Activated CD8-positive, alpha-beta T cell treated with anti-CD3 and anti-CD28 coated beads for 36 hours (primary cell): Measurements from ENCODE around the gene TCAF1. TPM values are rescaled to one million over a fixed set of nuclear protein-coding genes. Genes with fewer than 3 reads are reported as not detected.
A peak's percentile ranks its signal among the peaks of the same experiment; 100 is the strongest.

Experiments
- ATAC-seq: fragments of 200-7000 bp; cut with Tn5 transposase; one replicate; pipeline ENCODE4 v1.10.0; 2021; ENCODE audit warnings: mild to moderate bottlenecking, moderate library complexity
- CTCF ChIA-PET: fragments of 350-600 bp; sonication (Branson Sonifier 250); formaldehyde crosslinking; loops from one replicate; lab custom pipeline; 2021; ENCODE audit warnings: antibody characterized with exemption; lab: Charles Lee
- POLR2A ChIA-PET: fragments of 350-600 bp; sonication (Branson Sonifier 250); formaldehyde crosslinking; loops from one replicate; lab custom pipeline; 2021; ENCODE audit warnings: antibody characterized with exemption; lab: Charles Lee
- DNase-seq: peaks from one replicate; pipeline ENCODE4 v3.0.0-alpha.2; 2020
- H3K27ac Mint-ChIP-seq: one replicate; pipeline ENCODE4 v1.8.0; 2021; ENCODE audit warnings: mild to moderate bottlenecking, mixed read lengths
- H3K27me3 Mint-ChIP-seq: one replicate; pipeline ENCODE4 v1.8.0; 2021; ENCODE audit warnings: mixed read lengths
- H3K36me3 Mint-ChIP-seq: one replicate; pipeline ENCODE4 v1.8.0; 2021; ENCODE audit warnings: low read depth, mixed read lengths
- H3K4me1 Mint-ChIP-seq: one replicate; pipeline ENCODE4 v1.8.0; 2021; ENCODE audit warnings: low read depth, mixed read lengths
- H3K4me3 Mint-ChIP-seq: one replicate; pipeline ENCODE4 v1.8.0; 2021; ENCODE audit warnings: mild to moderate bottlenecking, moderate library complexity, mixed read lengths
- H3K9me3 Mint-ChIP-seq: one replicate; pipeline ENCODE4 v1.8.0; 2021; ENCODE audit warnings: mixed read lengths
- CTCF ChIP-seq: fragments of 200-600 bp; IDR thresholded peaks from one replicate; pipeline ENCODE4 v1.8.0; 2022; ENCODE audit warnings: antibody characterized with exemption, mild to moderate bottlenecking
- intact Hi-C: fragments of 100-400 bp; cut with micrococcal nuclease; formaldehyde crosslinking; loops from one replicate; pipeline ENCODE4 v1.10.0; 2022
- total RNA-seq, 2 experiments: library from RNA; stranded (reverse); gene quantifications; one replicate each; pipeline ENCODE4 v1.2.3, GENCODE V29; 2021

TCAF1 gene
- total RNA-seq, 2 experiments from 2014 or later: 13.8 to 14.7 TPM

DNA sequence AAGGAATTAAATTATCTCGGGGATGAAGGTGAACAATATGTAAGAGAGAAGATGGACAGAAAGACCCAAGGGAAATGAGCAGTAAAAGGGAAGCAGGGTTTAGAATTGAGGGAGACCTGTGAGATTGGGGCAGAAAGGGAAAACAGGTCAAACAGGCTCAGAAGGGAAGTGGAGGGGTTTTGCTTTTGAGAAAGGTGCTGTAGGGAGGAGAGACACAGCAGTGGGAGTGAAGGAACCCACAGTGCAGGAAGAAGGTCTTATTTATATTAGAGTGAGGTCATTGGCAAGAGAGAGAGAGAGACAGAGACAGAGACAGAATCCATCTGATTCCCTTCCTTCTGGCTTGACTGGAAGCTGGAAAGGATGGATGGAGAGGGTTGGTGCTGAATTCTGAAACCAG, 3.5 kb upstream of the TCAF1 start:
- H3K27me3 Mint-ChIP-seq: peaks cover 10% of the 10 kb centered on the region
- no peak overlapping the region for H3K4me3 Mint-ChIP-seq
- POLR2A ChIA-PET: no interaction called here
- ATAC-seq (no peak), DNase-seq (no peak)
- no peaks in the 10 kb centered on the region for H3K9me3 Mint-ChIP-seq
- TF ChIP-seq CTCF: no peak
- H3K36me3 Mint-ChIP-seq: no peaks in the 10 kb centered on the region
- CTCF ChIA-PET: no interaction called here
- peaks cover 28% of the 10 kb centered on the region for H3K4me1 Mint-ChIP-seq
- H3K27ac Mint-ChIP-seq: no peak overlapping the region
- intact Hi-C loops: loop anchor here (10.0 kb wide), 1 partner anchor 219 kb away; the partner anchor contains the start of gene OR2A14

DNA sequence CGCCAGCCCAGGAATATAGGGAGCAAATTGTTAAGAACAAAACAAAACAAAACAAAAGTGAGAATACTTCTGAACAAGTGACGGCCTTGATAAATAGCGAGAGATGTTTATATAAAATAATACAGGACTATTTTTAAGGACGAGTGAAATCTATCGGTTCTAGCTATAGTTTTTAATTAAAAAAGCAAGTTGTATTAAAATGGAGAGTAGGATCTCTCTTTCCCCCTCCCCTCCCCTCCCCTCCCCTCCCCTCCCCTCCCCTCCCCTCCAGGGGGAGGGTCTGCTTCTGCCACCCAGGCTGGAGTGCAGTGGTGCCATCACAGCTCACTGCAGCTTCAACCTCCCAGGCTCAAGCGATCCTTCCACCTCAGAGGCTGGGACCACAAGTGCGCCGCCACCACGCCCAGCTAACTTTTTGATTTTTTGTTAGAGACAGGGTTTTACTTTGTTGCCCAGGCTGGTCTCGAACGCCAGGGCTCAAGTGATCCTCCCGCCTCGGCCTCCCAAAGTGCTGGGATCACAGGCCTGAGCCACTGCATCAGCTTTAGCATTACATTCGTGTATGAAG, 440 bp upstream of the TCAF1 start:
- POLR2A ChIA-PET: interaction anchor here (1.2 to 2.2 kb wide), 2 partner anchors 8 to 16 kb away, joined by 4 to 18 read pairs; no protein-coding TSS in a partner anchor
- intact Hi-C loops: loop anchor here (10.0 kb wide), 1 partner anchor 222 kb away; the partner anchor contains the start of gene OR2A14
- CTCF ChIA-PET: interaction anchor here (1.0 to 2.6 kb wide), 12 partner anchors 9 to 226 kb away, joined by 3 to 21 read pairs (median 6); no protein-coding TSS in a partner anchor
- H3K4me1 Mint-ChIP-seq: peaks cover 35% of the 10 kb centered on the region
- H3K36me3 Mint-ChIP-seq: no peaks in the 10 kb centered on the region
- no peaks in the 10 kb centered on the region for H3K27me3 Mint-ChIP-seq
- peak overlapping the region; percentile 90 for H3K4me3 Mint-ChIP-seq
- H3K9me3 Mint-ChIP-seq: no peaks in the 10 kb centered on the region
- no peak for DNase-seq
- no peak for TF ChIP-seq CTCF
- peak overlapping the region; percentile 92 for H3K27ac Mint-ChIP-seq
- ATAC-seq: no peak

- no peaks in the 10 kb centered on the region for H3K9me3 Mint-ChIP-seq
- no peak for TF ChIP-seq CTCF
- peak overlapping the region; percentile 92 for H3K27ac Mint-ChIP-seq
- no peaks in the 10 kb centered on the region for H3K36me3 Mint-ChIP-seq
- ATAC-seq (peak; percentile 14), DNase-seq (no peak)
- H3K27me3 Mint-ChIP-seq: no peaks in the 10 kb centered on the region
- POLR2A ChIA-PET: interaction anchor here (0.7 to 2.2 kb wide), 2 partner anchors 9 to 15 kb away, joined by 4 to 18 read pairs; no protein-coding TSS in a partner anchor
- CTCF ChIA-PET: interaction anchor here (0.6 to 2.6 kb wide), 20 partner anchors 8 to 1190 kb away, joined by 3 to 21 read pairs (median 4); no protein-coding TSS in a partner anchor
- intact Hi-C loops: loop anchor here (10.0 kb wide), 1 partner anchor 224 kb away; the partner anchor contains the start of gene OR2A14
- H3K4me3 Mint-ChIP-seq: peak overlapping the region; percentile 90
- H3K4me1 Mint-ChIP-seq: peaks cover 28% of the 10 kb centered on the region
Observed at GRCh38 chr7:143901332-143901667, 676 bp downstream of the TCAF1 start.

GRCh38 chr7:143900230-143900766, 1.7 kb downstream of the TCAF1 start:
- intact Hi-C loops: loop anchor here (10.0 kb wide), 1 partner anchor 225 kb away; the partner anchor contains the start of gene OR2A14
- H3K4me1 Mint-ChIP-seq: peaks cover 28% of the 10 kb centered on the region
- TF ChIP-seq CTCF: no peak
- H3K27ac Mint-ChIP-seq: peak overlapping the region; percentile 25
- H3K9me3 Mint-ChIP-seq: no peaks in the 10 kb centered on the region
- ChIA-PET POLR2A (interaction anchor here (2.2 kb wide), 1 partner anchor 14 kb away, joined by 18 read pairs; no protein-coding TSS in a partner anchor), CTCF (interaction anchor here (1.3 to 2.6 kb wide), 5 partner anchors 10 to 228 kb away, joined by 3 to 21 read pairs (median 8); no protein-coding TSS in a partner anchor)
- no peaks in the 10 kb centered on the region for H3K36me3 Mint-ChIP-seq
- H3K4me3 Mint-ChIP-seq: peak overlapping the region; percentile 90
- no peak for DNase-seq
- no peaks in the 10 kb centered on the region for H3K27me3 Mint-ChIP-seq
- no peak for ATAC-seq

DNA sequence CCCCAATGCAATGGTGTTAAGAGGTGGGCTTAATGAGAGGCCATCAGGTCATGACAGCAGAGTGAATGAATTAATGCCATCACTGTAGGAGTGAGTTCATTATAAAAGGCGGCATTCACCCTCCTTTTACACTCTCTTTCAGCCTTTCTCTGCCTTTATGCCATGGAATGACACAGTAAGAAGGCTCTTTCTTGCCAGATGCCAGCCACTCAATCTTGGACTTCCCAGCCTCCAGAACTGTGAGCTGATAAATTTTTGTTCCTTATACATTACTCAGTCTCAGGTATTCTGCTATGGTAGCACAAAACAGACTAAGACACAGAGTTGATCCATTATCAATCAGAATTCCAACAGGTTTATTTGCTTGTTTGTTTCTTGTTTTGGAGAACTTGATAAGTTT, 3.2 kb downstream of the TCAF1 start:
- no peaks in the 10 kb centered on the region for H3K27me3 Mint-ChIP-seq
- H3K9me3 Mint-ChIP-seq: no peaks in the 10 kb centered on the region
- no peak overlapping the region for H3K4me3 Mint-ChIP-seq
- no peak for TF ChIP-seq CTCF
- no peak overlapping the region for H3K27ac Mint-ChIP-seq
- intact Hi-C loops: no loop called here
- CTCF ChIA-PET: interaction anchor here (0.9 kb wide), 1 partner anchor 12 kb away, joined by 3 read pairs; no protein-coding TSS in a partner anchor
- peaks cover 2% of the 10 kb centered on the region for H3K36me3 Mint-ChIP-seq
- POLR2A ChIA-PET: no interaction called here
- DNase-seq (no peak), ATAC-seq (no peak)
- peaks cover 28% of the 10 kb centered on the region for H3K4me1 Mint-ChIP-seq
